GM21737 (cell line): Measurements from ENCODE around the gene SYCE3.

ENCODE experiments used
- ATAC-seq: cut with Tn5 transposase; IDR thresholded peaks from one replicate; pipeline ENCODE4 v1.9.1; 2021; ENCODE audit warnings: mild to moderate bottlenecking, moderate library complexity; ENCODE audit not compliant: unreplicated experiment

Gene SYCE3

DNA sequence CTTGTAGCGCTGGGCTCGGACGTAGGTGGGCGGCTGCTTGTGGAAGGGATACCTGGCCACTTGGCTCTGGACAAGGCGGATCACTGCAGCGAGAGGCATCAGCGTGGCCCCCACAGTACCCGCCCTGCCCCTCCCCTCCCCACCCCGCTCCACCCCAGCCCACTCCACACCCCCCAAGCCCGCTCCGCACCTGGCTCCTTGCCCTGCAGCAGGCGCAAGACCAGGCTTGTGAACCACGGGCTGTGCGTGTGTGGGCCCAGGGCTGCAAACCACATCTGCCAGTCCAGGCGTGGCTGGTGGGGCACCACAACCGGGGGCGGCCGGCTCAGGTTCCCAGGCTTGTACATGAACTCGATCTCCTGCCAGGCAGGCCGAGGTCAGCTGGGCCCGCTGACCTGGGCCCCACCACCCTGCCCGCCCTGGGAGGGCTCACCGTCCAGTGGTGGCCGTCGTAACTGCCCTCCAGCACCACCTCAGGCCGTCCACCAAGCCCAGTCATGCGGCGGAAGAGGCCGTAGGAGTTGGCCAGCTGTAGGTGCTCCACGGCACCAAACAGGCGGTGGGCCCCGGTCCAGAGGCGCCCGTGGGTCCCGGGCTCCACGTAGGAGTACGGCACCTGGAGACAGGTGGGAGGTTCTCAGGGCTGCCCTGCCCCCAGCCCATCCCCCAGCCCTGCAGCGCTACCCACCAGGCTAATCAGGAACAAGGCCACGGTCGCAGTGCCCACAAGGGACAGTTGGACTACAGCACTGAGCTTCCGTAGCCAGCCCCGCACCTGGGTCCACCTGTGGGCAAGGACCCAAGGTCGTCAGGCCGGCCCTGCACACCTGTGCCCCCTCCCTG lies 58.1 kb downstream of the SYCE3 start:
- no peak for ATAC-seq

DNA sequence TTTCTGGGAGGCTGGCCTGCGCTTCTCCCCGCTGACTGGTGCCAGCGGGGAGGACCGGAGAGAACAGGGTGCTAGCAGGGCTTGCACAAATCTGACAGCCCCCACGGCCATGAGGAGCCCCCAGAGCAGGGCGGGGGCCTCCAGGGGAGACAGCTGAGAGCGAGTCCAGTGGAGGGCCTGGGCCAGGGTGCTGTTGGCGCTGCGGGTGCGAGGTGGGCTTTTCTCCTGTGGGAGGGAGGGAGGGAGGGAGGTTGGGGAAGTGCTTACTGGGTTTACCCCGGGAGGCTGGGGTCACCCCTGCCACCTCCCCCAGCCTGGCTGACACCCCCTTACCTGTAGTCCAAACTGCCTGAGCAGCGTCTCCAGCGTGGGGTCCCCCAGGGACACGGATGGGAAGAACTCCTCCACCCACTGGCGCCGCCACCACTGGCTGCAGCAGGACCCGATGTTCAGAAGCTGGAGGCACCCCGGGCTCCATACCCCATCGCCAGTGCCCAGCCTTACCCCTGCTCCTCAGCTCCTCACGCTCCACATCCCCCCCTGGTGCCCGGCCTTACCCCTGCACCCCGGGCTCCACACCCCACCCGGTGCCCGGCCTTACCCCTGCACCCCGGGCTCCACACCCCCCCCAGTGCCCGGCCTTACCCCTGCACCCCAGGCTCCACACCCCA lies 59.1 kb downstream of the SYCE3 start:
- no peak for ATAC-seq

DNA sequence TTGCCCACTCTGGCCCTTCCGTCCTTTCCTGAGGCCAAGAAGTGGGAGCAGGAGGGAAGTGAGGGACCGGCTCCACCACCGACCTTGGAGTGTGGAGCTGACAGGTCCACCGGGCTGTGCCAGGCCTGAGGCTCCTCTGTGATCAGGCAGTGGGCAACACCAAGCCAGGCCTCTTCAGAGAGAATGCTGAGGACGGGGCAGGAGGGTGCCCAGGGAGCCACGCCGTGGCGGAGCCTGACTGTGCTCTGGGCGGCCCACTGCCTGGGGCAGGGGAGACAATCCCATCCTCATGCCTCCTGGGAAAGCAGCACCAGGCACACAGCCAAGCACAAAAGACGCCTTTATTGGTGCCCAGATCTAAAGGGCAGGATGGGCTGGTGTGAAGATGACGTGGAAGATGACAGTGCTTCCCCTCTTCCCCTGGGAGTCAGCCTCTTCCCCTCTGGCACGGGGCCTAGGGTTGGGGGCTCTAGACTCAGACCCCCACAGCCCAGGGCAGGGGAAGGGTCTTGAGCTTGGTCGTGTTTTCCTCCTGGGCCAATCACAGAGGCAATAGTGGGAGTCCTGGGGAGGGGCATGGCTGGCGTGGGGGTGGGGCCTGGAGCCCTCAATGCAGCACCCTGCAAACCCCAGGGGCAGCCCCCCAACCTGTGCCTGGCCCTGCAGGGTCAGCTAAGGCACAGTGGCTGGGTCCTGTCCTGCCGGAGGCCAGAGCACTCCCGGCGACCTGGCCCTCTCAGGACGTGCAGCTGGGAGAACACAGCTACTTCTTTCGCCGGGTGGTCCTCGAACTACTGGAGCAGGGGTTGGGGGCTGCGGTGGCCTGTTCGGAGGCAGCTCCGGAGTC lies 59.9 kb downstream of the SYCE3 start:
- no peak for ATAC-seq

DNA sequence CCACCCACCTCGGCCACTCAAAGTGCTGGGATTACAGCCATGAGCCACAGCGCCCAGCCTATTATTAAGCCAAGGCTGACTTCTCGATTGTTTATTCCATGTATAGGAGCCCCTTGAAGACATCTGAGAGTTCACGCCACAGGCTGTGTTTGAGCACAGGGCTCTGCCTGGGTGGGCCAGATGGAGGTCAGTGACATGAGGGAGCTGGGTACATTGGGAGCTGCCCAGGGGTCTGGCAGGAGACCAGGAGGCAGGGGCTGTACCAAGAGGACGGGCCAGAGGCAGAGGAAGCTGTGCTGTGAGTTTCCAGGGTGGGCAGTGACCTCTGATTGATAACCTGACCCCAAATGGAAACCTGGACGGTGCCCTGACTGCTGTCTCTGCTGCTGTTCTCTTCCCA lies 60.6 kb downstream of the SYCE3 start:
- no peak for ATAC-seq
